Endodermal cell (in vitro differentiated cells): Measurements from ENCODE around the gene SOCS1. TPM values are rescaled to one million over a fixed set of nuclear protein-coding genes. Genes with fewer than 3 reads are reported as not detected.
A peak's percentile ranks its signal among the peaks of the same experiment; 100 is the strongest.

Experiments
- DNase-seq: peaks from one replicate; pipeline ENCODE4 v3.0.0-alpha.2; 2017
- H3K27ac ChIP-seq: 2 replicates; pipeline ENCODE4 v1.5.1; 2013; ENCODE audit warnings: mild to moderate bottlenecking, low read depth, low read length, moderate library complexity
- H3K27me3 ChIP-seq: 2 replicates; pipeline ENCODE4 v1.6.1; 2013; ENCODE audit warnings: mild to moderate bottlenecking, low read length, moderate library complexity; ENCODE audit not compliant: insufficient read depth, control insufficient read depth, poor library complexity, severe bottlenecking
- H3K36me3 ChIP-seq: 2 replicates; pipeline ENCODE4 v1.7.0; 2013; ENCODE audit warnings: mild to moderate bottlenecking, low read length, moderate library complexity; ENCODE audit not compliant: control insufficient read depth, insufficient read depth
- H3K4me1 ChIP-seq: one replicate; pipeline ENCODE4 v1.7.0; 2013; ENCODE audit warnings: low read length; ENCODE audit not compliant: control insufficient read depth, insufficient read depth
- H3K4me3 ChIP-seq: 2 replicates; pipeline ENCODE4 v1.5.1; 2013; ENCODE audit warnings: mild to moderate bottlenecking, low read length, moderate library complexity
- H3K9ac ChIP-seq: 2 replicates; pipeline ENCODE4 v1.6.1; 2013; ENCODE audit warnings: mild to moderate bottlenecking, low read length, moderate library complexity; ENCODE audit not compliant: poor library complexity, severe bottlenecking; ENCODE audit errors: extremely low read depth
- H3K9me3 ChIP-seq: 2 replicates; pipeline ENCODE4 v1.6.1; 2013; ENCODE audit warnings: mild to moderate bottlenecking, low read length, moderate library complexity; ENCODE audit not compliant: control insufficient read depth
- H3K27ac Mint-ChIP-seq: 2 replicates; pipeline ENCODE4 v1.8.0; 2020; ENCODE audit warnings: mixed read lengths
- H3K27me3 Mint-ChIP-seq: 2 replicates; pipeline ENCODE4 v1.8.0; 2021; ENCODE audit warnings: mild to moderate bottlenecking, mixed read lengths; ENCODE audit not compliant: insufficient read depth
- H3K36me3 Mint-ChIP-seq: 2 replicates; pipeline ENCODE4 v1.8.0; 2020; ENCODE audit warnings: low read depth, mixed read lengths
- H3K4me1 Mint-ChIP-seq: 2 replicates; pipeline ENCODE4 v1.8.0; 2020; ENCODE audit warnings: mixed read lengths
- H3K4me3 Mint-ChIP-seq: 2 replicates; pipeline ENCODE4 v1.8.0; 2020; ENCODE audit warnings: mild to moderate bottlenecking, moderate library complexity, mixed read lengths
- H3K9me3 Mint-ChIP-seq: 2 replicates; pipeline ENCODE4 v1.8.0; 2020; ENCODE audit warnings: mild to moderate bottlenecking, mixed read lengths
- CTCF ChIP-seq: fragments of 200-600 bp; sonication (generic); conservative IDR thresholded peaks from 2 replicates; pipeline ENCODE4 v1.5.0; 2021; ENCODE audit warnings: antibody characterized with exemption, mild to moderate bottlenecking
- WGBS, 2 experiments: methylation state at CpG; one replicate each; pipeline versions ENCODE4 v1.1.5 to v1.1.7; 2013; ENCODE audit warnings: missing lambda C conversion rate in 2 of 2, mixed read lengths in 1 of 2; ENCODE audit not compliant: insufficient coverage in 1 of 2, insufficient read length in 1 of 2; 5-methylcytosine and 5-hydroxymethylcytosine counted together
- total RNA-seq, 2 donors: library from RNA; stranded (reverse); fragmentation: NEBNext Ultra II Directional in 1 of 2; extraction: Animal tissue kit (Norgen Biotek cat#: 25700) in 1 of 2; gene quantifications; 2 replicates in 1 of 2; 3 replicates in 1 of 2; pipeline ENCODE4 v1.2.1, GENCODE V29; 2021

The SOCS1 gene
- total RNA-seq, 2 donors from 2014 or later, result 5.6 to 7.2 TPM

- WGBS, 2 experiments, result 89 to 92% methylated on average over 12 to 15 of the region's 15 CpGs
- H3K27me3 ChIP-seq, result no peaks in the 10 kb centered on the region
- no peaks in the 10 kb centered on the region for H3K9me3 ChIP-seq
- no peak overlapping the region for H3K27ac ChIP-seq
- Mint-ChIP-seq H3K36me3 (no peaks in the 10 kb centered on the region), H3K9me3 (no peaks in the 10 kb centered on the region), H3K27ac (no peak overlapping the region), H3K27me3 (peaks cover 8% of the 10 kb centered on the region), H3K4me1 (peaks cover 4% of the 10 kb centered on the region), H3K4me3 (no peak overlapping the region)
- TF ChIP-seq CTCF, result no peak
- no peak overlapping the region for H3K4me3 ChIP-seq
- H3K4me1 ChIP-seq, result no peaks in the 10 kb centered on the region
- no peak overlapping the region for H3K9ac ChIP-seq
- H3K36me3 ChIP-seq, result no peaks in the 10 kb centered on the region
- no peak for DNase-seq
Observed at GRCh38 chr16:11258553-11259492, 2.8 kb upstream of the SOCS1 start.

- Mint-ChIP-seq H3K27me3 (peaks cover 7% of the 10 kb centered on the region), H3K9me3 (no peaks in the 10 kb centered on the region), H3K4me1 (peaks cover 4% of the 10 kb centered on the region), H3K27ac (no peak overlapping the region), H3K36me3 (no peaks in the 10 kb centered on the region), H3K4me3 (peak overlapping the region; percentile 81)
- H3K9ac ChIP-seq, result no peak overlapping the region
- peak; percentile 86 for TF ChIP-seq CTCF
- H3K27me3 ChIP-seq, result no peaks in the 10 kb centered on the region
- 37 to 44% methylated on average over 9 to 21 of the region's 21 CpGs for WGBS, 2 experiments
- H3K4me1 ChIP-seq, result no peaks in the 10 kb centered on the region
- H3K27ac ChIP-seq, result no peak overlapping the region
- peak overlapping the region; percentile 83 for H3K4me3 ChIP-seq
- no peaks in the 10 kb centered on the region for H3K36me3 ChIP-seq
- H3K9me3 ChIP-seq, result no peaks in the 10 kb centered on the region
- peak; percentile 93 for DNase-seq
Observed at GRCh38 chr16:11257131-11257938, 1.3 kb upstream of the SOCS1 start.

- DNase-seq, result peak; percentile 85
- H3K9ac ChIP-seq, result peak overlapping the region; percentile 84
- H3K9me3 Mint-ChIP-seq, result no peaks in the 10 kb centered on the region
- peak overlapping the region; percentile 83 for H3K4me3 ChIP-seq
- no peaks in the 10 kb centered on the region for H3K9me3 ChIP-seq
- WGBS, 2 experiments, result 2 to 4% methylated on average over 8 to 32 of the region's 32 CpGs
- no peaks in the 10 kb centered on the region for H3K36me3 Mint-ChIP-seq
- no peak overlapping the region for H3K27ac ChIP-seq
- no peaks in the 10 kb centered on the region for H3K4me1 ChIP-seq
- peaks cover 4% of the 10 kb centered on the region for H3K4me1 Mint-ChIP-seq
- no peaks in the 10 kb centered on the region for H3K36me3 ChIP-seq
- TF ChIP-seq CTCF, result no peak
- peaks cover 7% of the 10 kb centered on the region for H3K27me3 Mint-ChIP-seq
- H3K27me3 ChIP-seq, result no peaks in the 10 kb centered on the region
- peak overlapping the region; percentile 94 for H3K27ac Mint-ChIP-seq
- peak overlapping the region; percentile 81 for H3K4me3 Mint-ChIP-seq
Observed at GRCh38 chr16:11256661-11257130, 692 bp upstream of the SOCS1 start.
